ENCODE measurements around the gene RASL11A. TPM values are rescaled to one million over a fixed set of nuclear protein-coding genes. Genes with fewer than 3 reads are reported as not detected.

The RASL11A gene
- total RNA-seq, 1 donor from 2014 or later: not detected

GRCh38 chr13:27258637-27259386 lies 11.8 kb upstream of the RASL11A start:
- Histone ChIP-seq H3K4me2 (no peak overlapping the region), H3K4me1 (peaks cover 3% of the 10 kb centered on the region), H3K27ac (no peak overlapping the region), H3K36me3 (peaks cover 9% of the 10 kb centered on the region), H3K4me3 (no peak overlapping the region), H2AFZ (replicated peaks) (no peak overlapping the region), H3K9me3 (ENCODE audit: low read depth) (no peaks in the 10 kb centered on the region), H4K20me1 (ENCODE audit: low read depth) (peaks cover 53% of the 10 kb centered on the region), H3K9ac (no peak overlapping the region), H3K79me2 (ENCODE audit: low read depth) (peaks cover 49% of the 10 kb centered on the region), H3K27me3 (no peaks in the 10 kb centered on the region), H3F3A (ENCODE audit: low read depth) (peaks cover 63% of the 10 kb centered on the region)
- H3K27ac Mint-ChIP-seq: no peak overlapping the region
- H3K27me3 Mint-ChIP-seq (ENCODE audit: insufficient read depth, low read depth): peaks cover 2% of the 10 kb centered on the region
- no peak overlapping the region for H3K4me3 Mint-ChIP-seq
- DNase-seq (ENCODE audit: low spot score): no peak
- no peaks in the 10 kb centered on the region for H3K9me3 Mint-ChIP-seq
- peaks cover 20% of the 10 kb centered on the region for H3K36me3 Mint-ChIP-seq
- peaks cover 11% of the 10 kb centered on the region for H3K4me1 Mint-ChIP-seq
- no peak for TF ChIP-seq CTCF (IDR thresholded peaks at IDR 0.05)

- H3K27me3 Mint-ChIP-seq (ENCODE audit: insufficient read depth, low read depth): peaks cover 4% of the 10 kb centered on the region
- no peak overlapping the region for H3K27ac Mint-ChIP-seq
- no peak for DNase-seq (ENCODE audit: low spot score)
Measured at GRCh38 chr13:27259831-27260230, 10.8 kb upstream of the RASL11A start.

GRCh38 chr13:27261396-27261795 lies 9.2 kb upstream of the RASL11A start:
- H2AFZ ChIP-seq (replicated peaks): no peak overlapping the region
- H3K4me1 Mint-ChIP-seq: peaks cover 18% of the 10 kb centered on the region
- peaks cover 6% of the 10 kb centered on the region for H3K27me3 Mint-ChIP-seq (ENCODE audit: insufficient read depth, low read depth)
- H3K79me2 ChIP-seq (ENCODE audit: low read depth): peaks cover 25% of the 10 kb centered on the region
- H3F3A ChIP-seq (ENCODE audit: low read depth): peaks cover 42% of the 10 kb centered on the region
- H3K4me3 Mint-ChIP-seq: no peak overlapping the region
- no peak overlapping the region for H3K27ac Mint-ChIP-seq
- no peaks in the 10 kb centered on the region for H3K9me3 ChIP-seq (ENCODE audit: low read depth)
- TF ChIP-seq CTCF (IDR thresholded peaks at IDR 0.05) (no peak), EZH2phosphoT487 (IDR thresholded peaks at IDR 0.05) (no peak), EZH2 (IDR thresholded peaks at IDR 0.05) (no peak)
- H3K4me2 ChIP-seq: no peak overlapping the region
- no peak overlapping the region for H3K27ac ChIP-seq
- H3K9ac ChIP-seq: no peak overlapping the region
- no peaks in the 10 kb centered on the region for H3K9me3 Mint-ChIP-seq
- no peak overlapping the region for H3K4me3 ChIP-seq
- peaks cover 10% of the 10 kb centered on the region for H3K36me3 Mint-ChIP-seq
- H3K27me3 ChIP-seq: no peaks in the 10 kb centered on the region
- no peak for DNase-seq (ENCODE audit: low spot score)
- H4K20me1 ChIP-seq (ENCODE audit: low read depth): peaks cover 34% of the 10 kb centered on the region
- H3K4me1 ChIP-seq: no peaks in the 10 kb centered on the region
- peaks cover 5% of the 10 kb centered on the region for H3K36me3 ChIP-seq

More at GRCh38 chr13:27259831-27260230, 10.8 kb upstream of the RASL11A start:
- H3F3A ChIP-seq (ENCODE audit: low read depth): peaks cover 55% of the 10 kb centered on the region
- H2AFZ ChIP-seq (replicated peaks): no peak overlapping the region
- H3K9ac ChIP-seq: no peak overlapping the region
- H4K20me1 ChIP-seq (ENCODE audit: low read depth): peaks cover 43% of the 10 kb centered on the region
- peaks cover 15% of the 10 kb centered on the region for H3K36me3 Mint-ChIP-seq
- H3K4me3 ChIP-seq: no peak overlapping the region
- no peak overlapping the region for H3K4me3 Mint-ChIP-seq
- TF ChIP-seq EZH2phosphoT487 (IDR thresholded peaks at IDR 0.05) (no peak), EZH2 (IDR thresholded peaks at IDR 0.05) (no peak), CTCF (IDR thresholded peaks at IDR 0.05) (no peak)
- H3K9me3 ChIP-seq (ENCODE audit: low read depth): no peaks in the 10 kb centered on the region
- H3K27me3 ChIP-seq: no peaks in the 10 kb centered on the region
- peaks cover 39% of the 10 kb centered on the region for H3K79me2 ChIP-seq (ENCODE audit: low read depth)
- H3K4me1 ChIP-seq: no peaks in the 10 kb centered on the region
- H3K4me2 ChIP-seq: no peak overlapping the region
- H3K4me1 Mint-ChIP-seq: peaks cover 16% of the 10 kb centered on the region
- no peaks in the 10 kb centered on the region for H3K9me3 Mint-ChIP-seq
- no peak overlapping the region for H3K27ac ChIP-seq
- H3K36me3 ChIP-seq: peaks cover 5% of the 10 kb centered on the region
